ENCODE measurements around the gene GTF2H3. TPM values are rescaled to one million over a fixed set of nuclear protein-coding genes. Genes with fewer than 3 reads are reported as not detected.

Gene GTF2H3
- total and polyA plus RNA-seq, 9 of the 15 experiments (the other 6 are each of a cell fraction or from before 2014, with no cell fraction given) = 22.7 to 99.7 (median 49.6) TPM

- peak; percentile 75 for TF ChIP-seq ATF3 (IDR thresholded peaks at IDR 0.05)
- TF ChIP-seq ATF3 (CRISPR knock-in tag; conservative IDR thresholded peaks at IDR 0.05) = no peak
- no peak for TF ChIP-seq ZNF696 (CRISPR knock-in tag; conservative IDR thresholded peaks at IDR 0.05)
- TF ChIP-seq L3MBTL2 (IDR thresholded peaks at IDR 0.05) = no peak
- TF ChIP-seq SRSF1 (IDR thresholded peaks at IDR 0.05; ENCODE audit: low read depth, low read length) = no peak
- TF ChIP-seq POU5F1 (IDR thresholded peaks at IDR 0.05; ENCODE audit: borderline replicate concordance, low read depth, low read length, partially characterized antibody) = no peak
- TF ChIP-seq EP300 (IDR thresholded peaks at IDR 0.05; ENCODE audit: low read length) = no peak
- TF ChIP-seq ZNF445 (CRISPR knock-in tag; IDR thresholded peaks at IDR 0.05; ENCODE audit: low read depth) = no peak
- peak; percentile 28; the same call in 1 of the 2 replicates for TF ChIP-seq JUND (IDR thresholded peaks at IDR 0.05; ENCODE audit: borderline replicate concordance, low read depth, low read length)
- peak; percentile 19; the same call in 1 of the 3 replicates for TF ChIP-seq JUND (tag; IDR thresholded peaks at IDR 0.05; ENCODE audit: borderline replicate concordance, low read depth, low read length)
- TF ChIP-seq TEAD1 (CRISPR knock-in tag; IDR thresholded peaks at IDR 0.05) = no peak
- TF ChIP-seq MEIS2 (IDR thresholded peaks at IDR 0.05; ENCODE audit: partially characterized antibody) = peak; percentile 66
- TF ChIP-seq RHOXF2B (CRISPR knock-in tag; conservative IDR thresholded peaks at IDR 0.05) = no peak
- no peak for TF ChIP-seq SETDB1 (IDR thresholded peaks at IDR 0.05; ENCODE audit: low read length)
- TF ChIP-seq TGIF2 (CRISPR knock-in tag; IDR thresholded peaks at IDR 0.05) = no peak
- TF ChIP-seq, protein P1, sequence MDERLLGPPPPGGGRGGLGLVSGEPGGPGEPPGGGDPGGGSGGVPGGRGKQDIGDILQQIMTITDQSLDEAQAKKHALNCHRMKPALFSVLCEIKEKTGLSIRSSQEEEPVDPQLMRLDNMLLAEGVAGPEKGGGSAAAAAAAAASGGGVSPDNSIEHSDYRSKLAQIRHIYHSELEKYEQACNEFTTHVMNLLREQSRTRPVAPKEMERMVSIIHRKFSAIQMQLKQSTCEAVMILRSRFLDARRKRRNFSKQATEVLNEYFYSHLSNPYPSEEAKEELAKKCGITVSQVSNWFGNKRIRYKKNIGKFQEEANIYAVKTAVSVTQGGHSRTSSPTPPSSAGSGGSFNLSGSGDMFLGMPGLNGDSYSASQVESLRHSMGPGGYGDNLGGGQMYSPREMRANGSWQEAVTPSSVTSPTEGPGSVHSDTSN (CRISPR knock-in tag; IDR thresholded peaks at IDR 0.05; ENCODE audit: low read depth) = no peak
- TF ChIP-seq, protein P1 (tag; conservative IDR thresholded peaks at IDR 0.05; ENCODE audit: low read depth) = peak; percentile 70
These were observed 26.5 kb downstream of the GTF2H3 start (continued) for GRCh38 chr12:123659996-123660727.

All from K562 (cell line).